AG08396 (cell line): ENCODE data around the gene CAPZA2.

ENCODE experiments used
- DNase-seq: peaks from one replicate; pipeline ENCODE4 v3.0.0; 2012; ENCODE audit warnings: low spot score, mixed read lengths

Gene CAPZA2

GRCh38 chr7:116862951-116863670 is 724 bp downstream of the CAPZA2 start:
- peak; percentile 26 for DNase-seq

- no peak for DNase-seq
These were observed 1.6 kb downstream of the CAPZA2 start for GRCh38 chr7:116863936-116864500.

- no peak for DNase-seq
These were observed 8.8 kb downstream of the CAPZA2 start for GRCh38 chr7:116871061-116871700.

- no peak for DNase-seq
These were observed 9.6 kb downstream of the CAPZA2 start for GRCh38 chr7:116872026-116872425.

- no peak for DNase-seq
These were observed 11.2 kb downstream of the CAPZA2 start for GRCh38 chr7:116873619-116874018.

- DNase-seq = no peak
These were observed 14.5 kb downstream of the CAPZA2 start for GRCh38 chr7:116876664-116877442.

- DNase-seq = no peak
These were observed 15.2 kb downstream of the CAPZA2 start for GRCh38 chr7:116877443-116878217.

- no peak for DNase-seq
These were observed 22.3 kb downstream of the CAPZA2 start for GRCh38 chr7:116884691-116885090.

- DNase-seq = no peak
These were observed 23.3 kb downstream of the CAPZA2 start for GRCh38 chr7:116885724-116886123.

- no peak for DNase-seq
These were observed 24.3 kb downstream of the CAPZA2 start for GRCh38 chr7:116886543-116887156.

GRCh38 chr7:116888895-116889294 is 26.5 kb downstream of the CAPZA2 start:
- DNase-seq = no peak

- DNase-seq = no peak
These were observed 33.5 kb downstream of the CAPZA2 start for GRCh38 chr7:116895849-116896248.

GRCh38 chr7:116897661-116898060 is 35.3 kb downstream of the CAPZA2 start:
- no peak for DNase-seq

- DNase-seq = no peak
These were observed 36.9 kb downstream of the CAPZA2 start for GRCh38 chr7:116899308-116899707.

GRCh38 chr7:116901143-116901542 is 38.8 kb downstream of the CAPZA2 start:
- no peak for DNase-seq

- DNase-seq = no peak
These were observed 40.5 kb downstream of the CAPZA2 start for GRCh38 chr7:116902867-116903266.

- DNase-seq = no peak
These were observed 44.0 kb downstream of the CAPZA2 start for GRCh38 chr7:116906391-116906790.

- DNase-seq = no peak
These were observed 48.0 kb downstream of the CAPZA2 start for GRCh38 chr7:116910383-116910782.

GRCh38 chr7:116911801-116912200 is 49.4 kb downstream of the CAPZA2 start:
- peak; percentile 8 for DNase-seq

GRCh38 chr7:116912269-116912909 is 50.0 kb downstream of the CAPZA2 start:
- DNase-seq = no peak

GRCh38 chr7:116918704-116919103 is 56.3 kb downstream of the CAPZA2 start:
- no peak for DNase-seq
